Activated CD4-positive, alpha-beta T cell treated with anti-CD3 and anti-CD28 coated beads, Interleukin-2, Interleukin-4, amounts not matched to agents 100 ng/mL and 50 ng/mL, durations not matched to agents 16 hours and 8 hours (primary cell): ENCODE measurements around the gene NSMCE3.
"Not testable (repeated sequence)": the region's sequence is repeated elsewhere in the genome, so short reads cannot be mapped to it uniquely, and the experiment has no call there.

Source experiments
- DNase-seq: peaks from one replicate; pipeline ENCODE4 v3.0.0-alpha.2; 2020; ENCODE audit warnings: low spot score

Gene NSMCE3

DNA sequence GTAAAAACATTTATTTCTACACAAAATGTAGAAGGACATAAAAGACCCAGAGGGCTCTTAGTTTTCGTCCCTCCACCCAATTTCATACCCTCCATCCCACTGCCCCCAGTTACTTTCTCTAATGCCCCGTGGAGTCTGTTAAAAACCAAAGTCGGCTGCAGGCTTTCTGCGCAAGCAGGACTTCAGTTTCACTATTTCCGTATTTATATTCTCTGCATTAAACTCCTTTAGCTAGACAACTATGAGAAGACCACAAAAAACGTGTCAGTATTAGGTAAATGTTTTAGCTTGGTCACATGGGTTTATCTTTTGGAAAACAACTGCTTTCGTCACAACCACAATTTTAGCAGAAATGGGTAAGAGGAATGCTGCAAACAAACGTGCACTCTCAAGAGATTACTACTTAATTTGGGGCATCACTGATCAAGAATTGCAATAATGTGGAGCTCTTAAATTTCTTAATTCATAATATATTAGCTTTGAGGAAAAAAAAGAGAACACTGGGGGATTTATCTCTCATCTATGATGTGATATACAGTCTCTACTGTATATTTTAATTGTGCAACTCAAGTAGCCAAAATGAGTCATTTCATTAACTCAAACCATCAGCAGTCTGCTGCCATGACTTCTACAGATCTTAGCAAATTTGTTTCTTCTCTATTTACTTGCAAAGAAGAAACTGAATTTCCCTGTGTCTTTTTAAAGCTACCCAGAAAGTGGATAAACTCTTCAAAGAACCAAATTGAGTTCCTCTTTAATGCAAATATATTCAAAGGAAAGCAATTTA is 740 bp upstream of the NSMCE3 start:
- DNase-seq: peak; percentile 57

DNA sequence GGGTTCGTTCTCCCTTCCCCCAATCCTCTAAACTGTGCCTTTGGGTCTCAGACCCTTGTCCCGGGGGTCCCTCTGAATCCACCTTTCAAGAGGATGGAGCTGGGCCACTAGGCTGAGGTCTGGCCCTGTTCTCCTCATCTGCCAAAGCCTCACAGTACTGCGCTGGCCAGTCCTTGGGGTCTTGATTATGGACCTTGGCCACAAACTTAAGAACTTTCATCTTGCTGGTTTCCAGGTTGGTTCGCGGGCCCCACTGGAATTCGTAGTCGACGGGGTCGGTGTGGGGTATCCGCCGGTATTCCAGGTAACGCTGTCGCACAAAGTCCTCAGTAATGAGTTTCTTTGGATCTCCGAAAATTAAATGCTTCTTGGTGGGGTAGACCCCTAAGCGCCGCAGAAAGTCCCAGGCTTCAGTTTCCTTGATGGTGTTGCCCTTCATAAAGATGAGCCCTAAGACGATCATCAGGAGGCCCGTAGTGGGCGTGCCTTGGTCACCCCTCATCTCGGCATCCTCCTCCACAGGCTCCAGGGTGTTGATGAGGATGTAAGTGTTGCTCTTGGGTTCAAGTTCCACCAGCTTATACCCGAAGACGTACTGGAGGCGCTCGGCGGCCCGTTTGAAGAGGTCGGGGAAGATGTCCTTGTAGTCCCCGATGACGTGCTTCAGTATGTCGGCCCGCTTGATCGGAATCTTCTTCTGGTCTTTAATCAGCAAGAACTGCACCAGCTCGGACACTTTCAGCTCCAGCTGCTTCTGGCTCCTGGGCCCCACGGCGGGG is 727 bp downstream of the NSMCE3 start:
- DNase-seq: peak; percentile 31

DNA sequence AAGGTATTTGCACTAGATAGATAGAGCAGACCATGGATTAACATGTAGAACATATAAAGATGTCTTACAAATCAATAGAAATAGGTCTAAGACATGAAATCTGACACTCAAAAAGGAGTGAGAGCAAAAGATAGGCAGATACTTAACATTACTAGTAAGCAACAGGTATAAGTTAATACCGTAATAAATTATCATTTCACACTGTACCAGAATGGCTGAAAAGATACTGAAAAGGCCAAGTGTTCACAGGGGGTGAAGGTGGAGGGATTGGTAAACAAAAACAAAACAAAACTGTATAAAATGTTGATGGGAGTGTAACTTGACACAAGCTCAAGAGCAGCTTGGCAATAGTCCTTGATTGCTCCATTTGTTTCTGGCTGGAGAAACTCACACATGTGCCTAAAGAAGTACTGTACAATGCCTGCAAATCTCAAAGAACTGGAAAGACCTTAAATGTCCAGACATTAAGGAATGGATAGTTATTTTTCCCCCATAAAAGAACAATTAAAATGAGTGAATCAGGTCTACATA is 3.5 kb downstream of the NSMCE3 start:
- no peak for DNase-seq

DNA sequence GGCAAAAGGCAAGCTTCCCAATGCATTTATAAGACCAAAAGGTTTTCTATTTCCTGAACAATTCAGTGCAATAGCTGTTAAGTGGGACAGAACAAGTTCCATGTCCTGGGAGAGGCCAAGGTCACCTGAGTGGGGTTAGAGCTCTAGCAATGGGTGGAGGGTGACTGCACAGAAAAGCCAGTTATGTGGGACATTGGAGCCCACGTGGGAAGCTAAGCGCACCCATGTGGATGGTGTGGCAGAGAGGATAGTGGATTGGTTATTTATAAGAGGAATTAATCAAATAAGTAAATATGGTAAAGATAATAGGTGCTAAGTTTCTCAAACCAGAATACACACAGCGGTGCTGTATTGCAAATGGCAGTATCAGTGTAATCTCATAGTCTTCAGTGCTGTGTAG is 6.3 kb downstream of the NSMCE3 start:
- no peak for DNase-seq

DNA sequence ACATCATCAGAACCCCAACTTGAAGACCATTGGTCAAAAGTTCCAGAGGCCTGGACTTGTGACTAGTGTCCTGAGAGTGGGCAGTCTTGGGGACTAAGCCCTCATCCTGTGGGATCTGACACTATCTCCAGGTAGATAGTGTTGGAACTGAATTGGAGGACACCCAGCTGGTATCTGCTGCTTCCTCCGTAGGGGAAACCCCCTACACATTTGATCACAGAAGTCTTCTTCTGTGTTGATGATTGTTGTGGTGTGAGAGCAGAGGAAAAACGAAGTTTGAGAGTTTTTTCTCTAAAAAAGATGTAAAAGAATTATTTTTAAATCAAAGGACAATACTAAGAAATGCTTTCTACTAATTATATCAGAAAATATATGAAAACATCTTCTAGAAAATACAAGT is 6.9 kb downstream of the NSMCE3 start:
- DNase-seq: no peak

DNA sequence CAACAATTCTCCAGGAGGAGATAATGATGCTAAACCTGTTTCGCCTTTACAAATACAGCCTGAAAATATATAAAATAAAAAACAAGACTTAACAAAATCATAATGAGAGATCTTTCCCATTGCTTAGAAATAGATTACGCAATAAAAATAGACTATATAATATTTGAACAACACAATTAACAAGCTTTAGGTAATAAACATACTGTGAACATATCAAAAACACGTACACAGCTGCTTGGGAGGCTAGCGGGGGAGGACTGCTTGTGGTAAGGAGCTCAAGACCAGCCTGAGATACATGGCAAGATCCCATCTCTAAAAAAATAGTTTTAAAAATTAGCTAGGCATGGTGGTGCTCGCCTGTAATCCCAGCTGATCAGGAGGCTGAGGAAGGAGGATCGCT is 8.7 kb downstream of the NSMCE3 start:
- DNase-seq: no peak

DNA sequence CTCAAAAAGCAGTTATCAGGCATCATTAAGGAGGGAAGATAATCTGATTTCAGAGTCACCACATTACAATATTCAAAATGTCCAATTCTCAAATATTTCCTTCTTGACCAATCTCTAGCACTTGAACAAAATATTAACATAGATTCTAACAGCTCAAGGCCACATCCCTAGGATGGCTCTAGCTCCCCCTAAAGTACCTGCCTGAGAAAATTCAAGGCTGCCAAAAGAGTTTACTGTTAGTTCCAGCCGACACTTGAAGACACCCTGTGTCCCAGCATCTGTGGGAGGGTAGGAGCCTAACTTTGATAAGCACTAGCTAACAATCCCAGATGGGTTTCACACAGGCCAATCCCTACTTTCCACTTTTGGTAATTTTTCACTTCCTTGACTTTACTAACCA is 10.4 kb downstream of the NSMCE3 start:
- DNase-seq: no peak

DNA sequence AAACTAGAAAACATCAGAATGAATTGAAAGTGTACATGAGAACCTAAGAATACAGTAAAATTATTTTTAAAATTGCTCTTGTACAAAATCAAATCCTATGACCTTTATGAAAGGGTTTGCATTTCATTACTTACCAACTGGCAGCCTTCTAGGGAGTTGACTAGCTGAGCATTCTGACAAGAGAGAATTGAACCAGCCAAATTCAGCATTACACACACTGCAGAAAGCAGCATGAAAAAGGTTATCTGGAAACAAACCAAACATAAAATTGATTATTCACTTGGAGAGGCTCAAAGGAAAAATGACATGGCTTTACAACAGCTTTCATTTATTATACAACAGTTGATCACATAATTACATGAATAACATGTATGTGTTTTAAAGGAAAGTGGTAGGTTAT is 17.4 kb downstream of the NSMCE3 start:
- DNase-seq: no peak

DNA sequence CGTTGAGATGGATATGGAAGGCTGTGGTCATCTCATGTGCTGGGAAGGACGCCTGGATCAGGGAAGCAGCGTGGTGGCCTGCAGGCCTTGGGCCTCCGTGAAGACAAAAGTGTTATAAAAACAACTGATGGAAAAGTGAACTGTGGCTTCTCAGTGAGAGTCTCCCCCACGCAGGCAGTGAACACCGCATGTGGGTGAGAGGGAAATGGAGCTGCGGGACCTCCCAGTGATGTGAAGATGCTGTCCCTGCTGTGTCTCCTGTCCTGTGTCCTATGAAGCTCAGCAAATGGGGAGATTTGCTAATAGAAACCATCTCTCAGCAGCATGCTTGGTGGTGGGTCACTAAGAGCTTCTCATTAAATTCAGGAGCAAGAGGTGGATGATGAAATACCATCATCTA is 25.1 kb downstream of the NSMCE3 start:
- DNase-seq: no peak

DNA sequence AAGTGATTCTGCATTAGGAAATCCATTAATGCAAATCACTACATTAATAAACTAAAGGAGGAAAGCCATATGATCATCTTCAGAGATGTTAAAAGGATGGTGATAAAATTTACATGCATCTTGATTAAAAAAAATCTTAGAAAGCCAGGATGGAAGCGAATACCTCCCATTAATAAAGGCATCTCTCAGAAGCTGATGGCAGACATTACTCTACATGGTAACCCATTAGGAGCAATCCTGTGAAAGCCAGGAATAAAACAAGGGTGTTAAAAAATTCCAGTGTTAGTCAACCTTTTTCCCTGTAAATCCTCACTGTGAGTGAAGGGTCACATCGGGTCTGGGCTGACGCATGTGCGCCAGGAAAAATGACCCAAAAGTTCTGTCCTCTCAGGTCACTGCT is 25.5 kb downstream of the NSMCE3 start:
- DNase-seq: no peak

DNA sequence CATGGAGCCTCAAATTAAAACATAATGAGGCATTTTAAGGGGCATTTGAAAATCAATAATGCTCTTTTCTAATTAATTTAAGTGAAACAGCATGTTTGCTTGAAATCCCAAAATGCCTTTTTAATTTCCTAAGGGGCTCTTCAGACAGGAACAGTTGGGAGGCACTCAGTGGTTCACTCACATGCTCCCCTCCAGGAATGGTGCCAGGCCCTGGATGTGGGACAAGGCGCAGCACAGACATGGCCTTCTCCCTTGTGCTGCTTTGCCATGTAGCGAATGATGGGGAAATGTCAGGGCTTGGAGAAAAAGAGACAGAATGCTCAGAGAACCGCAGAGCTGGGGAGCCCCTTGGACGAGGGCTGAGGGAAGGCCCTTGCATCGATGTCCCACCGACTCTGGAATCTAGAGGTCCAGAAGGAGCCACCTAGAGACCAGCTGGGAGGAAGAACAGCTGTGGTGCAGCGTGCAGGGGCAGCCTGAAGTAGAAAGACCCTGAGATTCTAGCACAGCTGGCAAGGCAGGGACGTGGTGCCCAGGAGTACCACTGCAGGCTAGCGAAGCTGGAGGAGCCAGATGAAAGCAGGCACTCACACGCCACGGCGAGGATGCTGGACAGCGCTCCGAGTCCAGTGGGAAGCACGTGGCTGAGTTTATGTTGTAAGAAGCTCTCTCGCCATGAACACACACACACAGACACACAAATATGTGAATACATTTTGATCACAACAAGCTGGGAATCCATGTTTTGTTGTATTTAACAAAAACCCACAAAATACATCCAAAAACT is 27.0 kb downstream of the NSMCE3 start:
- no peak for DNase-seq

DNA sequence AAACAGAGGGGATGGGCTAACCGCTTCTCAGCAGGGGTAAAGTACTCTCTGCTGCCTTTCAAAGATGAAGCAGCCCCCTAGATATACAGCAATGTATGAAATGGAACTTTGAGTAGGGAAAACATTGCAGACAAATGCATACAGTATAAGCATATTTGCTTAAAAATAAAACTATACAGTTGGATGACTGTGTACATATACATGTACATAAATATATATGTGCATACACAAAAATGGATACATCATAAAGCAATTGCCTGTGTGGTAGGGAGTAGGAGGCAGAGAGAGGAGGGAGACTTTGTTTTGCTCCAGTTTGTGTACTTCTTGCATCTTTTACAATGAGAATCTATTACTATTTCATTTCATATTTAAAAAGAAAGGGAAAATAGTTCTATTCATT is 28.4 kb downstream of the NSMCE3 start:
- DNase-seq: no peak

DNA sequence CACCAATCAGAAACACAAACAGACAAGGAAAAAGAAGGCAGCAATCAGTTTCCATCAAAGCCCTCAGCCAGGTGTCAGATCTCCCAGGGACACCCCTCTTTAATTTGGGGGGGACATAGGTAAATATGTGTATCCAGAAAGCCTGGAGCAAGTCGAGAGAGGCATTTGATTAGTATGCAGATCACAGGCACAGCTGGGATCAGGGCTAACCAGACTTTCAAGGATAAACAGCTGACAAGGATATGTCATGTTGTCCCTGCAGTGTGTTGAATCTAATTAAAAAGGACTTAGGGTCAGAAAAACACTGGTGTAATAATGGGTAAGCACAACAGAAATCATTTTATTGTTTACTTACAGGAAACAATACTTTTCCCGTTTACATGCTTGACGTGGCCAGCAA is 30.2 kb downstream of the NSMCE3 start:
- no peak for DNase-seq

DNA sequence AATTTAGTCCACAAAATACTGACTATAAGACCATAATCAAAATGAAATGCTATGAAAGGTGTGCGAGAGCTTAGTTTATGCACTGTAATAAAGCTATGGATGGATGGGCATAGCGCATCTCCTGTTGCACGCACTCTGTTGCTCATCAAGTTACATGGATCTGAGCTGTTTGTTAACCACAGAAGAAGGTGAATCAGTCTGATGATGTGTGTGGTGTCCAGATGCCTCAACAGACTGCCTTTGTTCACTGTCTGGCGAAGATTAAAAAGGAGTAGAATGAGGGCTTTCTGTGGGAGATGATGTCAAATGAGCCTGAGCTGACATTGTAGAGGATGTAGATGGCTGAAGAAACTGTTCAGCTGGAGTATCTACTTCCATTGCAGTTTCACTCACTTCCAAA is 36.1 kb downstream of the NSMCE3 start:
- DNase-seq: no peak

DNA sequence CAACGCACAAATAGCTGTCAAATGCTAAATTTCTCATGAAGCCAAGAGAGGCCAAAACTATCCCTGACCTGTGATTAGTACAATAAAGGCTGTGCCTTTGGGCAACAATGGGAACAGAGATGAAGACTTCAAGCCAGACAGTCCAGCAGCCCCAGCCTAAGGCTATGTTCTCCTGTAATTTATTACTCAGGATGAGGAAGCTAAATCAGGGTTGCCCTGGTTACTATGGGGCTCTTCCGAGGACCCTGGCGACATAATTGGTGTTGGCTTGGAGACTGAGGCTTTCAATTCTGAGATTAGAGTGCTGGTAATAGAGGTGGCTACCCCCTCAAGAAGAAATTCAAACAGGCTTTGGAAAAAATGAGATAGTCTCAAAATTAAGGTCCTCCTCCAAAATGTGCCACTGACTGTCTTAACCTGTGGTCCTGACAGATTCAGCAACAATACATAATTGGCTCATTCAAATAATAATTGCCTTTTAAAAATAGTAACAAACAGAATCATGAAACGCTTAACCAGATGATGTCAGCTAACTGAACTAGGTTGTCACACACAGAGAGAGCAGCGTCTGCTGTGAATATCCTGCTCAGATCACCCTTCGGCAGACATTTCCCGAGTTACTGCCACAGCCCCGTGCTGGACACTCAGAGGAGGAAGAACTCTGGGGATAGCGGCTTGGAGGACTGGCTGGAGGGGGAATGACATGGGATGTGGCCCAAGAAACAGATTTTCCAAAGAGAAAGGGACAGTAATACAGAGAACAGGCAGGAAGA is 43.0 kb downstream of the NSMCE3 start:
- DNase-seq: no peak

DNA sequence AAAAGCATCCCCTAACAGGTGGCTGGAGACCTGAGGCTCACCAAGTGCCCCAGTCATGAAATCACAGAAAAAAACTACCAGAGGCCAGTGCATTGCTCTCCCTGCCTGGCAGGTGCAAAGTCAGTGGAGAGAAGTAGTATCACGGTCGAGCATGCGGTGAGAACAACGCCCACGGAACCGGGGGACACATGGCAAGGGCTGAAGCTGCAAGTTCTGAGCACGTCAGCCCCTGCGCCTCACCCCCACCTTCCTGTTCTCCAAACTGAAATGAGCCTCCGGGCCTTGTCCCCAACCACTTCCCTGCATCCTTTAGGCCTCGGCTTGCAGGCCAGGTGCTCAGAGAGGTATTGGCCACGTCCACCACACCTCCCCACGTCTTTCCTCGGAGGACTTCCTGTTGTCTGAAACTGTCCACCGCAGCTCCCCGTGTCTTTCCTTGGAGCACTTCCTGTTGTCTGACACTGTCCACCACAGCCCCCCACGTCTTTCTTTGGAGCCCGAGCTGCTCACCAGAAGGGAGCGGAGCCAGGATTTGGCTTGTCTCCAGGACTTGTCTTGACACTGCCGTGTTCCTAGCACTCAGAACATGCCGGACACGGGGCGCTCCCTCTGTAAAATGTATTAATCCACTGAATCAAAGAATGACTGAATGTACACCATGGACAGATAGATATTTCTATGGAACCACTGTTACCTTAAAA is 43.9 kb downstream of the NSMCE3 start:
- DNase-seq: no peak

DNA sequence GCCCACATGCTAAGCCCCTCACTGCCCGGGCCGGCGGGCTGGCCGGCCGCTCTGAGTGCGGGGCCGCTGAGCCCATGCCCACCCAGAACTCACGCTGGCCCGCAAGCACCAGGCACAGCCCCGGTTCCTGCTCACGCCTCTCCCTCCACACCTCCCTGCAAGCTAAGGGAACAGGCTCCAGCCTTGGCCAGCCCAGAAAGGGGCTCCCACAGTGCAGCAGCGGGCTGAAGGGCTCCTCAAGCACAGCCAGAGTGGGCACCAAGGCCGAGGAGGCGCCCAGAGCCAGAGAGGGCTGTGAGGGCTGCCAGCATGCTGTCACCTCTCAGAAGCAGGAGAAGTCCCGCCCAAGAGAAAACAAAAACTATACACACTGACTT is 44.6 kb downstream of the NSMCE3 start:
- DNase-seq: not testable (repeated sequence)

DNA sequence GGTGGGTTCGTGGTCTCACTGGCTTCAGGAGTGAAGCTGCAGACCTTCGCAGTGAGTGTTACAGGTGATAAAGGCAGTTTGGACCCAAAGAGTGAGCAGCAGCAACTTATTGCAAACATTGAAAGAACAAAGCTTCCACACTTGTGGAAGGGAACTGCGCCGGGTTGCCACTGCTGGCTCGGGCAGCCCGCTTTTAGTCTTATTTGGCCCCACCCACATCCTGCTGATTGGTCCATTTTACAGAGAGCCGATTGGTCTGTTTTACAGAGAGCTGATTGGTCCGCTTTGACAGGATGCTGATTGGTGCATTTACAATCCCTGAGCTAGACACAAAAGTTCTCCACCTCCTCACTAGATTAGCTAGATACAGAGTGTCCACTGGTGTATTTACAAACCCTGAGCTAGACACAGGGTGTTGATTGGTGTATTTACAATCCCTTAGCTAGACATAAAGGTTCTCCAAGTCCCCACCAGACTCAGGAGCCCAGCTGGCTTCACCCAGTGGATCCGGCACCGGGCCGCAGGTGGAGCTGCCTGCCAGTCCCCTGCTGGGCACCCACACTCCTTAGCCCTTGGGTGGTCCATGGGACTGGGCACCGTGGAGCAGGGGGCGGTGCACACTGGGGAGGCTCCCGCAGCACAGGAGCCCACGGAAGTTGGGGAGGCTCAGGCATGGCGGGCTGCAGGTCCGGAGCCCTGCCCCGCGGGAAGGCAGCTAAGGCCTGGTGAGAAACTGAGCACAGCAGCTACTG is 45.2 kb downstream of the NSMCE3 start:
- not testable (repeated sequence) for DNase-seq

DNA sequence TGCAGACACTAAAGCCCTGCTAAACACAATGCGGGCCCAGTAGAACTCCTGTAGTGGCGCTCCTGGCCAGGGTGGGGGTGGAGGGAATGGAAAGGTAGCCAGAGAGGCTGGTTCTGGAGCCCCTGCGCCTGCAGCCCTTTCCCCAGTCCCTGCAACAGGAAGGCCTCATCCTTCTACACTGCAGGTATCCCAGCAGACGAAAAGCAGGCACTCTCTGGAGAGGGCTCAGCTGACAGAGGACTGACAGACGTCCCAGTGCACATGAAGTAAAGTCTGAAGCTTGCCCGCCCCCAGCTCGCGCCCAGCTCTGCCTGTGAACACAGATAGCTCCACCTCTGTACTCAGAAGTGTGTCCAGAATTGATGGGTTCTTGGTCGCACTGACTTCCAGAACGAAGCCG is 46.0 kb downstream of the NSMCE3 start:
- DNase-seq: no peak

DNA sequence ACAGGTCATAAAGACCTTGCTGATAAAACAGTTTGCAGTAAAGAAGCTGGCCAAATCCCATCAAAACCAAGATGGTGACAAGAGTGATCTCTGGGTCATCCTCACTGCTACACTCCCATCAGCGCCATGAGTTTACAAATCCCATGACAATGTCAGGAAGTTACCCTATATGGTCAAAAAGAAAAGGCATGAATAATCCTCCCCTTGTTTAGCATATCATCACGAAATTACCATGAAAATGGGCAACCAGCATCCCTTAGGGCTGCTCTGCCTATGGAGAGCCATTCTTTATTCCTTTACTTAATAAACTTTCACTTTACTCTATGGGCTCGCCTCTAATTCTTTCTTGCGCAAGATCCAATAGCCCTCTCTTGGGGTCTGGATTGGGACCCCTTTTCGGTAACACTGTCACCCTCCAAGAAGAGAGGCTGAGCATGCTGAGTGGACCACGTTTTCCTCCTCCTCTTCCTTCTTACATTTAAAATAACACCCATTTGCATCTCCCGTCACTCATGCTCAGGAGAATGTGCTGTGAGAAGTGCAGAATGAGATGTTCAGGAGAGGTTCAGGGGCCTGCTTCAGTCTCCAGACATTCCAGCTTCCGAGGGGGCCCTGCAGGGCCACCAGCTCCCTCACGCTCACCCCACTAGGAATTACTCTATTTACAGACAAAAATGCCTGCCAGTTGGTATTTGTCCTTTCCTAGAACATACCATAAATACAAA is 47.3 kb downstream of the NSMCE3 start:
- no peak for DNase-seq
